Measurements from ENCODE around the gene CHST15. TPM values are rescaled to one million over a fixed set of nuclear protein-coding genes. Genes with fewer than 3 reads are reported as not detected.

Gene CHST15
- total and polyA plus RNA-seq, 2 of the 8 experiments (the other 6 are each of a cell fraction or from before 2014, with no cell fraction given): 8.8 to 9.1 TPM

DNA sequence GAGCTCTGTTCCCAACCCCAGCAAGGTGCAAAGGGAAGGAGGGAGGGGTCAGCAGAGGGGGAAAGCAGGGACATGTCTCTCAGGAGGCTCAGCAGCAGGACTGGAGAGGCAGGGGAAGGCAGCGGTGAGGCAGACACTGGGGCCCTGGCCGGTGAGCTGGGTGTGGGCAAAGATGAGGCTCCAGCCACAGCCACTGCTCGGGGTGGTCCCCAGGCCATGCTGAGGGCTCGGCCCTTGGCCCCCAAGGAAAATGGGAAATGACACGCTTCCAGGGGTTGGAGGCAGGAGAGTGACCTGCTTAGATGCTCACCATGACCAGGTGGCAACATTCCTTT is 35.4 kb upstream of the CHST15 start:
- Histone ChIP-seq H2BK15ac (ENCODE audit: low read length) (no peak overlapping the region), H2AK5ac (ENCODE audit: low read depth, low read length) (no peak overlapping the region), H4K91ac (replicated peaks; ENCODE audit: insufficient read length, low read length) (peak overlapping the region; percentile 56), H3K4me3 (ENCODE audit: extremely low read depth in 1 of 4, insufficient read depth in 2 of 4, low read depth in 3 of 4, low read length in 4 of 4) (no peak overlapping the region), H2BK120ac (replicated peaks; ENCODE audit: low read depth, low read length) (no peak overlapping the region), H3K4me1 (replicated peaks in 1 of 4; ENCODE audit: control insufficient read depth in 3 of 4, insufficient read depth in 4 of 4, low read length in 3 of 4) (peaks cover 0 to 2% (median 0%) of the 10 kb centered on the region in 4 experiments; a peak in 2 of 7 replicates), H3K18ac (ENCODE audit: extremely low read depth, low read length) (no peak overlapping the region), H3K9me3 (ENCODE audit: insufficient read depth in 2 of 2, low read depth in 1 of 2, low read length in 1 of 2) (no peaks in the 10 kb centered on the region), H3K23ac (ENCODE audit: insufficient read length) (no peak overlapping the region), H4K20me1 (replicated peaks in 1 of 2; ENCODE audit: control insufficient read depth in 1 of 2, insufficient read depth in 2 of 2, low read length in 2 of 2) (peaks cover 0 to 9% of the 10 kb centered on the region in 2 experiments), H4K5ac (ENCODE audit: insufficient read length, low read depth, low read length) (no peak overlapping the region), H3K4me2 (ENCODE audit: insufficient read depth in 1 of 2, low read depth in 2 of 2, low read length in 2 of 2) (no peak overlapping the region), H3K27ac (ENCODE audit: low read depth, low read length) (no peak overlapping the region), H2AFZ (ENCODE audit: low read length) (no peak overlapping the region; the same call in 1 of the 2 replicates), H2BK12ac (ENCODE audit: low read depth, low read length) (peak overlapping the region; percentile 7; the same call in 1 of the 2 replicates), H3K14ac (ENCODE audit: insufficient read length) (no peak overlapping the region), H3K79me1 (ENCODE audit: low read depth, low read length) (no peaks in the 10 kb centered on the region), H4K8ac (ENCODE audit: extremely low read depth, insufficient read depth, low read length) (no peak overlapping the region), H3K27me3 (replicated peaks in 1 of 4; ENCODE audit: control insufficient read depth in 3 of 4, extremely low read depth in 1 of 4, insufficient read depth in 3 of 4, low read length in 3 of 4) (peaks cover 0 to 2% (median 0%) of the 10 kb centered on the region in 4 experiments; a peak in 1 of 7 replicates), H2BK20ac (ENCODE audit: low read length) (peak overlapping the region; percentile 34; the same call in 1 of the 2 replicates), H3K9ac (replicated peaks in 1 of 4; ENCODE audit: extremely low read depth in 1 of 4, low read depth in 3 of 4, low read length in 3 of 4) (no peak overlapping the region), H3K56ac (replicated peaks; ENCODE audit: insufficient read length, low read depth, low read length) (no peak overlapping the region), H3K36me3 (ENCODE audit: control insufficient read depth in 2 of 4, insufficient read depth in 4 of 4, low read length in 3 of 4) (no peaks in the 10 kb centered on the region), H2BK5ac (ENCODE audit: low read depth, low read length) (no peak overlapping the region; the same call in 1 of the 2 replicates), H3K23me2 (ENCODE audit: low read depth, low read length) (peaks cover 10% of the 10 kb centered on the region; the same call in 1 of the 2 replicates), H3K79me2 (ENCODE audit: control insufficient read depth in 1 of 2, insufficient read depth in 2 of 2, low read length in 2 of 2) (no peaks in the 10 kb centered on the region), H3K4ac (replicated peaks; ENCODE audit: insufficient read length, low read depth, low read length) (no peak overlapping the region)
- ChIA-PET CTCF (ENCODE audit: partially characterized antibody) (interaction anchor here (0.8 to 1.1 kb wide), 3 partner anchors 14 to 45 kb away, joined by 3 read pairs; no protein-coding TSS in a partner anchor), POLR2A (ENCODE audit: partially characterized antibody) (no interaction called here)
- DNase-seq (ENCODE audit: low read depth in 1 of 2, low spot score in 2 of 2) (no peak), FAIRE-seq (no peak)
- 83% methylated on average over 4 of the region's 5 CpGs; no CpG with 5 or more reads in 1 of the 2 experiments for WGBS, 2 experiments (ENCODE audit: extremely low coverage in 1 of 2, insufficient coverage in 1 of 2, insufficient read length in 1 of 2, insufficient replicate concordance in 2 of 2, low coverage in 1 of 2, low lambda C conversion rate in 2 of 2, missing lambda C conversion rate in 1 of 2)
- TF ChIP-seq, protein P1, sequence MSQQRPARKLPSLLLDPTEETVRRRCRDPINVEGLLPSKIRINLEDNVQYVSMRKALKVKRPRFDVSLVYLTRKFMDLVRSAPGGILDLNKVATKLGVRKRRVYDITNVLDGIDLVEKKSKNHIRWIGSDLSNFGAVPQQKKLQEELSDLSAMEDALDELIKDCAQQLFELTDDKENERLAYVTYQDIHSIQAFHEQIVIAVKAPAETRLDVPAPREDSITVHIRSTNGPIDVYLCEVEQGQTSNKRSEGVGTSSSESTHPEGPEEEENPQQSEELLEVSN (IDR thresholded peaks at IDR 0.05): no peak
- no peak for TF ChIP-seq FOSL1 (IDR thresholded peaks at IDR 0.05; ENCODE audit: insufficient read depth, low read depth, low read length)
- no peak for TF ChIP-seq ASH2L (IDR thresholded peaks at IDR 0.05; ENCODE audit: low read length)
- TF ChIP-seq SP1 (IDR thresholded peaks at IDR 0.05; ENCODE audit: low read depth, low read length): no peak
- no peak for TF ChIP-seq YY1 (IDR thresholded peaks at IDR 0.05; ENCODE audit: low read depth, low read length)
- TF ChIP-seq SP2 (IDR thresholded peaks at IDR 0.05; ENCODE audit: low read length): no peak
- TF ChIP-seq, protein P2, sequence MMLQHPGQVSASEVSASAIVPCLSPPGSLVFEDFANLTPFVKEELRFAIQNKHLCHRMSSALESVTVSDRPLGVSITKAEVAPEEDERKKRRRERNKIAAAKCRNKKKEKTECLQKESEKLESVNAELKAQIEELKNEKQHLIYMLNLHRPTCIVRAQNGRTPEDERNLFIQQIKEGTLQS (IDR thresholded peaks at IDR 0.05; ENCODE audit: insufficient read depth, low read depth, low read length): no peak
- no peak for TF ChIP-seq TAF7 (optimal IDR thresholded peaks at IDR 0.05; ENCODE audit: borderline replicate concordance, low read depth, low read length)
- TF ChIP-seq SIRT6 (IDR thresholded peaks at IDR 0.05; ENCODE audit: low read length): no peak
- TF ChIP-seq EGR1 (IDR thresholded peaks at IDR 0.05; ENCODE audit: borderline replicate concordance, low read depth, low read length): no peak
- TF ChIP-seq NANOG (IDR thresholded peaks at IDR 0.05; ENCODE audit: insufficient read depth, low read depth, low read length, poor library complexity, severe bottlenecking): no peak
- TF ChIP-seq TBP (IDR thresholded peaks at IDR 0.05; ENCODE audit: low read depth, low read length): no peak
- no peak for TF ChIP-seq CREB1 (IDR thresholded peaks at IDR 0.05)
- TF ChIP-seq PHF8 (conservative IDR thresholded peaks at IDR 0.05; ENCODE audit: low read depth, low read length): no peak
